Peyer's patch (tissue), 4 donors: ENCODE results near the gene CFI. TPM values are rescaled to one million over a fixed set of nuclear protein-coding genes. Genes with fewer than 3 reads are reported as not detected.

ENCODE experiments used
- DNase-seq, 3 donors: peaks; one replicate each; pipeline ENCODE4 v3.0.0-alpha.2; 2017 to 2019
- H3K27ac ChIP-seq, 4 donors: fragments of 200-600 bp; sonication (generic); one replicate each; pipeline ENCODE4 v1.5.1; 2016 to 2019
- H3K27me3 ChIP-seq, 2 donors: fragments of 200-600 bp; sonication (generic); one replicate each; pipeline ENCODE4 v1.5.1; 2019
- H3K36me3 ChIP-seq, 3 donors: fragments of 200-600 bp; sonication (generic); one replicate each; pipeline ENCODE4 v1.5.1; 2016 to 2019
- H3K4me1 ChIP-seq, 4 donors: fragments of 200-600 bp; sonication (generic); one replicate each; pipeline ENCODE4 v1.5.1; 2016 to 2019
- H3K4me3 ChIP-seq, 4 donors: fragments of 200-600 bp; sonication (generic); 1 replicate in 3 of 4; 2 replicates in 1 of 4; pipeline ENCODE4 v1.5.1; 2016 to 2019; ENCODE audit warnings: mild to moderate bottlenecking in 1 of 4
- H3K9me3 ChIP-seq, 4 donors: fragments of 200-600 bp; sonication (generic); one replicate each; pipeline ENCODE4 v1.5.1; 2016 to 2019; ENCODE audit warnings: mild to moderate bottlenecking in 1 of 4
- CTCF ChIP-seq, 6 experiments: fragments of 450-650 bp in 4 of 6; fragments of 200-600 bp in 2 of 6; sonication (generic) in 1 of 6; IDR thresholded peaks; one replicate each; pipeline ENCODE4 v1.5.1; 2017 to 2019; ENCODE audit warnings: antibody characterized with exemption in 6 of 6, mild to moderate bottlenecking in 3 of 6, moderate library complexity in 1 of 6
- POLR2A ChIP-seq, 2 donors: fragments of 450-650 bp; IDR thresholded peaks; one replicate each; pipeline ENCODE4 v1.5.1; 2017; ENCODE audit warnings: antibody characterized with exemption in 2 of 2, mild to moderate bottlenecking in 2 of 2, moderate library complexity in 2 of 2
- total RNA-seq, 4 donors: library from RNA; depleted of rRNA; stranded (reverse); fragments of >200 nt; gene quantifications; one replicate each; pipeline ENCODE4 v1.1.0, GENCODE V29; 2016

The CFI gene
- total RNA-seq, 4 donors from 2014 or later: 7.0 to 20.5 (median 12.6) TPM

GRCh38 chr4:109729718-109730618, 71.8 kb downstream of the CFI start, which contains the start of gene PLA2G12A:
TSS of gene PLA2G12A (minus strand) at chr4:109730070. CDS start at chr4:109729809, 261 bp downstream.
- peak within 1 kb of the TSS; percentile 71 to 86 (median 76) for H3K4me3 ChIP-seq
- peaks cover 0 to 13% (median 0%) of the 10 kb centered on the region in 4 donors for H3K4me1 ChIP-seq
- TF ChIP-seq CTCF (IDR thresholded peaks at IDR 0.05) (peak in 2 of 6 experiments; percentile 5 to 24), POLR2A (IDR thresholded peaks at IDR 0.05) (peak; percentile 76 to 85)
- DNase-seq: peak; percentile 74 to 93 (median 92)
- H3K9me3 ChIP-seq: no peaks in the 10 kb centered on the region
- H3K27me3 ChIP-seq: no peaks in the 10 kb centered on the region
- peak within 1 kb of the TSS; percentile 77 to 93 (median 86) for H3K27ac ChIP-seq
- peaks cover 0 to 5% (median 0%) of the 10 kb centered on the region in 3 donors for H3K36me3 ChIP-seq

DNA sequence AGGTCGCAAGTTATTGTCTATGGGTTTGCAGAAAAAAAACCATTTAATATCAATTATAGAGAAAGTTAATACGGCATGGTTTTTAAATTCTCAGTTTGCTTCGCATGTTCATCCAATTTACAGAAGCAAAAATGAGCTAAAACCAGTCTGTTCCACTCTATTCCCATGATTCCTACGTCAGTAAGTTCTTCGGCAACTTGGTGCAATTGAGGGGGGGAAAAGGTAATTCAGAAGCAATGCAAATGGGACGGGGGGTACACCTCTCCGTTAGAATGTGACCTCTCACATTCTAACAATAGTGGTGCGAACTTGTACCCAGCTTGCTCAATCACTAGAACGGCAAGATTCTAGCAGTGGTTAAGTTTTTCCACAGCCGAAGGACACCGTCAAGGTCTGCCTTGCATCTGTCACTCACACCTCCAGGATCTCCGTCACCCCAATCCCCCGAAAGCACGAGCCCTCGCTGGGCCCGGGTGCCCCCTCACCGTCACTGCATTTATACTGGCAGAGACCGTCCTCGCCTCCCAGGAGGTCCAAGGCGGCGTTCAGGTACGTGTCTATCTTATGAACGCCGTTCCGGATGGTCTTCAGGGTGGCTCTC, 72.6 kb downstream of the CFI start:
- H3K27ac ChIP-seq: peak overlapping the region; percentile 77 to 93 (median 86)
- no peak for DNase-seq
- H3K27me3 ChIP-seq: no peaks in the 10 kb centered on the region
- H3K36me3 ChIP-seq: peaks cover 0 to 5% (median 0%) of the 10 kb centered on the region in 3 donors
- TF ChIP-seq CTCF (IDR thresholded peaks at IDR 0.05) (no peak), POLR2A (IDR thresholded peaks at IDR 0.05) (no peak)
- peak overlapping the region; percentile 71 to 86 (median 76) for H3K4me3 ChIP-seq
- peaks cover 0 to 13% (median 0%) of the 10 kb centered on the region in 4 donors for H3K4me1 ChIP-seq
- no peaks in the 10 kb centered on the region for H3K9me3 ChIP-seq

GRCh38 chr4:109728385-109728784, 73.4 kb downstream of the CFI start:
- no peak for DNase-seq
- Histone ChIP-seq H3K27me3 (no peaks in the 10 kb centered on the region), H3K36me3 (peaks cover 0 to 5% (median 0%) of the 10 kb centered on the region in 3 donors), H3K4me1 (peaks cover 0 to 13% (median 0%) of the 10 kb centered on the region in 4 donors), H3K9me3 (no peaks in the 10 kb centered on the region), H3K27ac (no peak overlapping the region), H3K4me3 (peak overlapping the region in 2 of 4 donors; percentile 71 to 86)
- TF ChIP-seq CTCF (IDR thresholded peaks at IDR 0.05): no peak
- TF ChIP-seq POLR2A (IDR thresholded peaks at IDR 0.05): no peak

DNA sequence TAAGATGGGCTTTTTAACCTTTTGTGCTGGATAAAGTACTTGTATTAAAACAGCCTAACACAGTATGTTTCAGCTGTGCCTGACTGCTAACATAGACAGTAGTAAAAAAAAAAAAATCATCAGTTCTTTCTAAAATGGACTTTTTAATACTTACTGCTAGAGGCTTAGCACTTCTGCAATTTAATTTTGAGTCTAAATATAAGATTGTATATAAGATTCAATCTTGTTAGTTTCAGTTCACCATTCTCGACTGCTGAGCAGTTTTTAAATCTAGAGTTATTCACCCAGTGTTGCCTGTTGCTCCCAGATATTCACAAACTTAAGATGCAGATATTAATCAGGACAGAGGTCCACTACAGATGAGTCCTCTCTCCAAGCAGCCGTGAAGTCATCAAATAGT, 78.7 kb downstream of the CFI start:
- no peak overlapping the region for H3K4me3 ChIP-seq
- TF ChIP-seq POLR2A (IDR thresholded peaks at IDR 0.05) (no peak), CTCF (IDR thresholded peaks at IDR 0.05) (no peak)
- DNase-seq: no peak
- peaks cover 0 to 5% (median 0%) of the 10 kb centered on the region in 3 donors for H3K36me3 ChIP-seq
- peaks cover 0 to 7% (median 0%) of the 10 kb centered on the region in 4 donors for H3K4me1 ChIP-seq
- H3K27ac ChIP-seq: no peak overlapping the region
- H3K9me3 ChIP-seq: no peaks in the 10 kb centered on the region
- H3K27me3 ChIP-seq: no peaks in the 10 kb centered on the region

DNA sequence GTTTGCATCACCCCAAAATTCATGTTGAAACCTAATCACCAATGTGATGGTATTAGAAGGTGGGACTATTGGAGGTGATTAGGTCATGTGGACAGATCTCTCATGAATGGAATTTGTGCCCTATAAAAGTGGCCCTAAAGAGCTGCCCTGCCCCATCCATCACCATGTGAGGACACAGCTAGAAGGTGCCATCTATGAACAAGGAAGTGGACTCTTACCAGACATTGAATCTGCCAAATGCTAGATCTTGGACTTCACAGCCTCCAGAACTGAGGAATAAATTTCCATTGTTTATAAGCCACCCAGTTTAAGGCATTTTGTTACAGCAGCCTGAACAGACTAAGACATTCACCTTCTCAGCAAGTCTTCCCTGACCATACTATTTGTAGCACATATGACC, 79.4 kb downstream of the CFI start:
- no peaks in the 10 kb centered on the region for H3K4me1 ChIP-seq
- TF ChIP-seq POLR2A (IDR thresholded peaks at IDR 0.05) (no peak), CTCF (IDR thresholded peaks at IDR 0.05) (no peak)
- H3K9me3 ChIP-seq: no peaks in the 10 kb centered on the region

More for the DNA sequence above, 79.4 kb downstream of the CFI start:
- H3K27me3 ChIP-seq: no peaks in the 10 kb centered on the region
- no peak overlapping the region for H3K4me3 ChIP-seq
- no peak for DNase-seq
- no peak overlapping the region for H3K27ac ChIP-seq
- peaks cover 0 to 6% (median 0%) of the 10 kb centered on the region in 3 donors for H3K36me3 ChIP-seq
